K562 (cell line): ENCODE results near the gene ABLIM2. TPM values are rescaled to one million over a fixed set of nuclear protein-coding genes. Genes with fewer than 3 reads are reported as not detected.

Experiments used
- ATAC-seq: fragments of 200-7000 bp; cut with Tn5 transposase; 3 replicates; pipeline ENCODE4 v1.9.1; 2020; ENCODE audit warnings: moderate library complexity
- BruUV-seq: library from RNA; stranded (reverse); fragments of 400-500 nt; replicated peaks from 2 replicates; lab custom pipeline; 2021; lab: Mats Ljungman, UMichigan
- CTCF ChIA-PET: fragments of 300-600 bp; formaldehyde crosslinking; extraction: SDS; loops from one replicate; lab custom pipeline; 2021; ENCODE audit warnings: low intra/inter-chr PET ratio; lab: Yijun Ruan, JAX
- POLR2A ChIA-PET: fragments of 300-600, 350-650 bp; sonication (Branson Sonifier 250); formaldehyde crosslinking; extraction: SDS; loops from one replicate; lab custom pipeline; 2021; ENCODE audit warnings: antibody characterized with exemption, inconsistent platforms; lab: Yijun Ruan, JAX
- DNase-seq, 4 experiments: peaks; one replicate each; pipeline versions ENCODE4 v3.0.0 to v3.0.0-alpha.2; 2011 to 2018; ENCODE audit warnings: low spot score in 3 of 4, mixed read lengths in 3 of 4; ENCODE audit errors: extremely low read depth in 1 of 4
- FAIRE-seq: peaks from 2 replicates; lab custom pipeline; 2011; peaks lifted over from hg19 to GRCh38; lab: Jason Lieb, UNC
- H2AFZ ChIP-seq: 2 replicates; pipeline ENCODE4 v1.6.0; 2011; ENCODE audit warnings: low read depth, low read length, control low read depth, inconsistent platforms
- H3K27ac ChIP-seq: fragments of 200-600 bp; 3 replicates; pipeline ENCODE4 v1.8.0; 2011; ENCODE audit warnings: low read depth, mild to moderate bottlenecking, control low read depth, inconsistent platforms, low read length, moderate library complexity, mixed read lengths; ENCODE audit errors: extremely low read depth
- H3K27me3 ChIP-seq, 2 experiments: fragments of 300-600 bp in 1 of 2; 2 replicates in 1 of 2; 3 replicates in 1 of 2; pipeline versions ENCODE4 v1.6.0 to v1.8.0; 2011; ENCODE audit warnings: inconsistent platforms in 2 of 2, low read length in 2 of 2, mild to moderate bottlenecking in 1 of 2, mixed read lengths in 1 of 2, moderate library complexity in 1 of 2; ENCODE audit not compliant: control insufficient read depth in 2 of 2, insufficient read depth in 2 of 2
- H3K36me3 ChIP-seq: fragments of 300-600 bp; 3 replicates; pipeline ENCODE4 v1.8.0; 2011; ENCODE audit warnings: mild to moderate bottlenecking, low read length, inconsistent platforms; ENCODE audit not compliant: control insufficient read depth, insufficient read depth
- H3K4me1 ChIP-seq, 2 experiments: fragments of 200-600 bp in 1 of 2; replicated peaks in 1 of 2; 2 replicates in 1 of 2; 3 replicates in 1 of 2; pipeline versions ENCODE4 v1.5.1 to v1.8.0; 2011; ENCODE audit warnings: inconsistent platforms in 2 of 2, low read length in 2 of 2, mild to moderate bottlenecking in 1 of 2, mixed read lengths in 1 of 2, moderate library complexity in 1 of 2; ENCODE audit not compliant: control insufficient read depth in 2 of 2, insufficient read depth in 2 of 2
- H3K4me2 ChIP-seq: 2 replicates; pipeline ENCODE4 v1.6.1; 2011; ENCODE audit warnings: low read length, control low read depth, inconsistent platforms, mixed read lengths; ENCODE audit not compliant: insufficient read depth
- H3K4me3 ChIP-seq: fragments of 200-600 bp; sonication (generic), shearing (Covaris generic); 2 replicates; pipeline ENCODE4 v1.5.1; 2016; ENCODE audit warnings: control low read depth, inconsistent platforms
- H3K79me2 ChIP-seq: fragments of 200-600 bp; 3 replicates; pipeline ENCODE4 v1.8.0; 2011; ENCODE audit warnings: low read length, inconsistent platforms; ENCODE audit not compliant: control insufficient read depth, insufficient read depth
- H3K9ac ChIP-seq, 2 experiments: 2 replicates each; pipeline versions ENCODE4 v1.6.0 to v1.6.1; 2011; ENCODE audit warnings: low read depth in 2 of 2, low read length in 2 of 2, control low read depth in 1 of 2, inconsistent platforms in 1 of 2, mild to moderate bottlenecking in 1 of 2, mixed read lengths in 1 of 2; ENCODE audit not compliant: insufficient read depth in 1 of 2
- H3K9me1 ChIP-seq: one replicate; pipeline ENCODE4 v1.6.0; 2011; ENCODE audit warnings: inconsistent platforms, mild to moderate bottlenecking, low read length, moderate library complexity; ENCODE audit not compliant: control insufficient read depth, insufficient read depth
- H3K9me3 ChIP-seq: replicated peaks from 2 replicates; pipeline ENCODE4 v1.5.1; 2011; ENCODE audit warnings: low read depth, low read length, inconsistent platforms; ENCODE audit not compliant: control insufficient read depth, insufficient read depth
- H4K20me1 ChIP-seq: replicated peaks from 2 replicates; pipeline ENCODE4 v1.6.1; 2011; ENCODE audit warnings: low read length, inconsistent platforms, mixed read lengths; ENCODE audit not compliant: control insufficient read depth, insufficient read depth
- ETV1 ChIP-seq: fragments of 450-650 bp; conservative IDR thresholded peaks from 2 replicates; pipeline ENCODE4 v1.6.1; 2016; ENCODE audit warnings: missing genetic modification characterization, control low read depth, low read depth, missing compliant biosample characterization
- LEF1 ChIP-seq: fragments of 450-650 bp; IDR thresholded peaks from 2 replicates; pipeline ENCODE4 v1.6.1; 2016; ENCODE audit warnings: mild to moderate bottlenecking
- MAFK ChIP-seq: IDR thresholded peaks from 2 replicates; pipeline ENCODE4 v1.6.1; 2011; ENCODE audit warnings: low read length, improper control_type of control experiment
- MBD2 ChIP-seq: sonication (generic); IDR thresholded peaks from 2 replicates; pipeline ENCODE4 v1.6.1; 2016; ENCODE audit warnings: low read depth, borderline replicate concordance
- MTA1 ChIP-seq: fragments of 450-650 bp; IDR thresholded peaks from 2 replicates; pipeline ENCODE4 v1.6.1; 2017; ENCODE audit warnings: borderline replicate concordance
- MYBL2 ChIP-seq, 2 experiments: fragments of 450-650 bp in 1 of 2; sonication (generic) in 1 of 2; formaldehyde crosslinking in 1 of 2; IDR thresholded peaks; 2 replicates each; pipeline versions ENCODE4 v1.6.1 to v1.8.1; 2017 to 2022; ENCODE audit warnings: borderline replicate concordance in 1 of 2, inconsistent platforms in 1 of 2, low read depth in 1 of 2, mild to moderate bottlenecking in 1 of 2, missing genetic modification reagents in 1 of 2, moderate library complexity in 1 of 2
- NONO ChIP-seq, 2 experiments: fragments of 200-400 bp in 1 of 2; fragments of 450-650 bp in 1 of 2; formaldehyde crosslinking in 1 of 2; IDR thresholded peaks; 2 replicates each; pipeline ENCODE4 v1.6.1; 2017; ENCODE audit warnings: low read depth in 2 of 2, mild to moderate bottlenecking in 2 of 2, moderate library complexity in 2 of 2, low read length in 1 of 2
- NR2C2 ChIP-seq, 2 experiments: fragments of 200-800 bp in 1 of 2; sonication (Bioruptor generic) in 1 of 2; sonication (generic) in 1 of 2; formaldehyde crosslinking in 1 of 2; IDR thresholded peaks; 2 replicates each; pipeline versions ENCODE4 v1.6.1 to v1.8.0; 2016 to 2022; ENCODE audit warnings: mild to moderate bottlenecking in 1 of 2, missing compliant biosample characterization in 1 of 2, missing genetic modification characterization in 1 of 2, missing genetic modification reagents in 1 of 2
- RBM14 ChIP-seq: fragments of 200-400 bp; formaldehyde crosslinking; IDR thresholded peaks from 2 replicates; pipeline ENCODE4 v1.6.1; 2018; ENCODE audit warnings: low read depth, mild to moderate bottlenecking, low read length, moderate library complexity, borderline replicate concordance; ENCODE audit not compliant: insufficient read depth
- WHSC1 ChIP-seq: IDR thresholded peaks from one replicate; pipeline ENCODE4 v1.6.1; 2012; ENCODE audit warnings: low read length, control low read depth, inconsistent platforms
- ZNF175 ChIP-seq: fragments of 200-800 bp; sonication (Bioruptor generic); IDR thresholded peaks from 2 replicates; pipeline ENCODE4 v1.6.1; 2016; ENCODE audit warnings: low read depth, mild to moderate bottlenecking, missing genetic modification characterization, missing compliant biosample characterization
- WGBS: fragments of 100-300 bp; shearing (Covaris generic); methylation state at CpG from one replicate; pipeline ENCODE4 v1.1.6; 2016; ENCODE audit warnings: low coverage, mixed read lengths; ENCODE audit not compliant: insufficient coverage; ENCODE audit errors: missing lambda C conversion rate; 5-methylcytosine and 5-hydroxymethylcytosine counted together
- in situ Hi-C: fragments of 300-500 bp; cut with MboI; formaldehyde crosslinking; loops from 4 replicates; pipeline ENCODE4 v1.15.0; 2018; ENCODE audit warnings: inconsistent platforms, mixed read lengths
- intact Hi-C: fragments of 100-400 bp; cut with micrococcal nuclease; formaldehyde crosslinking; loops from 2 replicates; pipeline ENCODE4 v1.14.2; 2022
- polyA plus RNA-seq, 8 experiments: library from polyadenylated mRNA; depleted of rRNA in 4 of 8; stranded (reverse) in 5 of 8; unstranded in 3 of 8; fragments of >200 nt; fragmentation: Nextera tagmentation in 2 of 8; fragmentation: Illumina TruSeq in 1 of 8; extraction: Ambion mirVana in 2 of 8; extraction: Trizol in 1 of 8; gene quantifications; 2 replicates each; pipeline versions ENCODE4 v1.2.1 to v1.2.3, GENCODE V29; 2011 to 2014; ENCODE audit warnings: inconsistent platforms in 1 of 8, missing spikeins in 1 of 8
- total RNA-seq, 7 experiments: library from RNA; depleted of rRNA in 6 of 7; stranded (reverse); fragments of >200 nt in 6 of 7; fragmentation: Illumina TruSeq in 2 of 7; extraction: Trizol in 2 of 7; gene quantifications; 2 replicates each; pipeline versions ENCODE4 v1.2.1 to v1.2.3, GENCODE V29; 2011 to 2021; ENCODE audit warnings: low replicate concordance in 1 of 7
- TF ChIP-seq, protein P1 (sequence below): sonication (generic); formaldehyde crosslinking; IDR thresholded peaks from 2 replicates; pipeline ENCODE4 v1.8.1; 2022; ENCODE audit warnings: missing genetic modification reagents
- TF ChIP-seq, protein P2 (sequence below): sonication (generic); formaldehyde crosslinking; IDR thresholded peaks from 2 replicates; pipeline ENCODE4 v1.9.0; 2022; ENCODE audit warnings: mild to moderate bottlenecking, missing genetic modification reagents

ABLIM2 gene
- total and polyA plus RNA-seq, 9 of the 15 experiments (the other 6 are each of a cell fraction or from before 2014, with no cell fraction given) = not detected

DNA sequence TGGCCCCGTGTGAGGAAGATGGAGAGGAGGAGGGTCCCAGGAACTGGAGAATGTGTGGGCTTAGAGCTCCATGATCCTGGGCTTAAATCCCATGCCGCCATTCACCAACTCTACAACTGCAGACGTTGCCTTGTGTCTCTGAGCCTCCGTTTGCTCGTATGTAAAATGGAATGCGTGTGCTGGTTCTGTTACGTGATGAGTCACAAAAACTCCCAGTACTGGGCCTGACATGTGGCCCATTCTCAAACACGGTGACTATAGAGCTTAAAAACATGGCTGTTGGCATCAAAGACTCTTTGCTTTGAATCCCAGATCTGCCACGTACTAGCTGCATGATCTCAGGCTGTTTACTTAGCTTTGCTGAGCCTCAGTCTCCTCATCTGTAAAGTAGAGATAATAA, 206.0 kb downstream of the ABLIM2 start:
- peaks cover 0 to 17% of the 10 kb centered on the region in 2 experiments; a peak in 3 of 5 replicates for H3K27me3 ChIP-seq
- no peak overlapping the region for H3K4me2 ChIP-seq
- DNase-seq (no peak), ATAC-seq (no peak), FAIRE-seq (no peak)
- H4K20me1 ChIP-seq = no peaks in the 10 kb centered on the region; the same call in 1 of the 2 replicates
- H3K9me3 ChIP-seq = no peaks in the 10 kb centered on the region
- no TSS peak for BruUV-seq
- no peak overlapping the region for H3K9ac ChIP-seq
- no peaks in the 10 kb centered on the region for H3K36me3 ChIP-seq
- H3K4me3 ChIP-seq = no peak overlapping the region
- H3K27ac ChIP-seq = no peak overlapping the region
- no peak overlapping the region for H2AFZ ChIP-seq
- no peaks in the 10 kb centered on the region for H3K79me2 ChIP-seq
- POLR2A ChIA-PET = interaction anchor here (0.8 kb wide), 2 partner anchors 120 to 138 kb away, joined by 3 to 5 read pairs; no protein-coding TSS in a partner anchor
- in situ Hi-C loops (no loop called here), intact Hi-C loops (no loop called here)
- TF ChIP-seq WHSC1 (no peak), LEF1 (no peak), MYBL2 (IDR thresholded peaks at IDR 0.05; ENCODE audit: low read depth) (no peak), MYBL2 (CRISPR knock-in tag; IDR thresholded peaks at IDR 0.05; ENCODE audit: borderline replicate concordance) (no peak), MBD2 (no peak), NR2C2 (CRISPR knock-in tag; IDR thresholded peaks at IDR 0.05) (no peak), NR2C2 (tag; IDR thresholded peaks at IDR 0.05) (no peak), MTA1 (no peak), MAFK (no peak), ETV1 (tag) (no peak), RBM14 (no peak), NONO (IDR thresholded peaks at IDR 0.05; ENCODE audit: low read depth in 2 of 2, low read length in 1 of 2) (no peak), ZNF175 (CRISPR knock-in tag) (no peak)
- TF ChIP-seq, protein P1, sequence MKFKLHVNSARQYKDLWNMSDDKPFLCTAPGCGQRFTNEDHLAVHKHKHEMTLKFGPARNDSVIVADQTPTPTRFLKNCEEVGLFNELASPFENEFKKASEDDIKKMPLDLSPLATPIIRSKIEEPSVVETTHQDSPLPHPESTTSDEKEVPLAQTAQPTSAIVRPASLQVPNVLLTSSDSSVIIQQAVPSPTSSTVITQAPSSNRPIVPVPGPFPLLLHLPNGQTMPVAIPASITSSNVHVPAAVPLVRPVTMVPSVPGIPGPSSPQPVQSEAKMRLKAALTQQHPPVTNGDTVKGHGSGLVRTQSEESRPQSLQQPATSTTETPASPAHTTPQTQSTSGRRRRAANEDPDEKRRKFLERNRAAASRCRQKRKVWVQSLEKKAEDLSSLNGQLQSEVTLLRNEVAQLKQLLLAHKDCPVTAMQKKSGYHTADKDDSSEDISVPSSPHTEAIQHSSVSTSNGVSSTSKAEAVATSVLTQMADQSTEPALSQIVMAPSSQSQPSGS (CRISPR knock-in tag) = no peak
- TF ChIP-seq, protein P2, sequence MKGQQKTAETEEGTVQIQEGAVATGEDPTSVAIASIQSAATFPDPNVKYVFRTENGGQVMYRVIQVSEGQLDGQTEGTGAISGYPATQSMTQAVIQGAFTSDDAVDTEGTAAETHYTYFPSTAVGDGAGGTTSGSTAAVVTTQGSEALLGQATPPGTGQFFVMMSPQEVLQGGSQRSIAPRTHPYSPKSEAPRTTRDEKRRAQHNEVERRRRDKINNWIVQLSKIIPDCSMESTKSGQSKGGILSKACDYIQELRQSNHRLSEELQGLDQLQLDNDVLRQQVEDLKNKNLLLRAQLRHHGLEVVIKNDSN (CRISPR knock-in tag) = no peak
- no peaks in the 10 kb centered on the region for H3K9me1 ChIP-seq
- WGBS = 1% methylated on average over 9 of the region's 9 CpGs
- no peaks in the 10 kb centered on the region for H3K4me1 ChIP-seq
- CTCF ChIA-PET = no interaction called here
